Tibial nerve (tissue), 4 donors: ENCODE data around the gene BAIAP2L2. TPM values are rescaled to one million over a fixed set of nuclear protein-coding genes. Genes with fewer than 3 reads are reported as not detected.

Experiments used
- DNase-seq, 2 donors: peaks; one replicate each; pipeline ENCODE4 v3.0.0-alpha.2; 2019; ENCODE audit warnings: low spot score in 2 of 2
- H3K27ac ChIP-seq, 4 donors: fragments of 200-600 bp; sonication (generic) in 3 of 4; one replicate each; pipeline ENCODE4 v1.5.1; 2017 to 2019; ENCODE audit warnings: mild to moderate bottlenecking in 1 of 4
- H3K27me3 ChIP-seq, 2 donors: fragments of 200-600 bp; sonication (generic) in 1 of 2; one replicate each; pipeline versions ENCODE4 v1.5.1 to v1.6.0; 2017 to 2019
- H3K36me3 ChIP-seq, 3 donors: fragments of 200-600 bp; sonication (generic); one replicate each; pipeline ENCODE4 v1.5.1; 2018 to 2019
- H3K4me1 ChIP-seq, 4 donors: fragments of 200-600 bp; sonication (generic) in 3 of 4; one replicate each; pipeline ENCODE4 v1.5.1; 2017 to 2019
- H3K4me3 ChIP-seq, 4 donors: fragments of 200-600 bp; sonication (generic) in 3 of 4; one replicate each; pipeline ENCODE4 v1.5.1; 2017 to 2019; ENCODE audit warnings: mild to moderate bottlenecking in 1 of 4, moderate library complexity in 1 of 4
- H3K9me3 ChIP-seq, 4 donors: fragments of 200-600 bp; sonication (generic) in 3 of 4; one replicate each; pipeline ENCODE4 v1.5.1; 2017 to 2019
- CTCF ChIP-seq, 5 experiments: fragments of 200-600 bp in 3 of 5; fragments of 450-650 bp in 2 of 5; sonication (generic) in 3 of 5; IDR thresholded peaks; one replicate each; pipeline ENCODE4 v1.5.1; 2016 to 2019; ENCODE audit warnings: antibody characterized with exemption in 5 of 5, mild to moderate bottlenecking in 3 of 5, moderate library complexity in 2 of 5
- EP300 ChIP-seq, 2 donors: sonication (generic); formaldehyde crosslinking; IDR thresholded peaks; one replicate each; pipeline ENCODE4 v1.6.1; 2017; ENCODE audit warnings: antibody characterized with exemption in 2 of 2, mild to moderate bottlenecking in 1 of 2
- POLR2A ChIP-seq, 2 donors: fragments of 450-650 bp; IDR thresholded peaks; one replicate each; pipeline ENCODE4 v1.6.1; 2017; ENCODE audit warnings: antibody characterized with exemption in 2 of 2, mild to moderate bottlenecking in 2 of 2, moderate library complexity in 2 of 2
- WGBS, 2 donors: methylation state at CpG; one replicate each; pipeline ENCODE4 v1.1.5; 2018; 5-methylcytosine and 5-hydroxymethylcytosine counted together
- total RNA-seq, 4 donors: library from RNA; depleted of rRNA; stranded (reverse); fragments of >200 nt; gene quantifications; one replicate each; pipeline ENCODE4 v1.1.0, GENCODE V29; 2016

The BAIAP2L2 gene
- total RNA-seq, 4 donors from 2014 or later, result 1.3 to 2.7 (median 2.1) TPM; not detected in 1

GRCh38 chr22:38106814-38107578 lies 3.5 kb downstream of the BAIAP2L2 start:
- TF ChIP-seq CTCF (IDR thresholded peaks at IDR 0.05), result no peak
- Histone ChIP-seq H3K9me3 (no peaks in the 10 kb centered on the region), H3K27me3 (no peaks in the 10 kb centered on the region), H3K27ac (peak overlapping the region in 3 of 4 donors; percentile 10 to 55 (median 17)), H3K36me3 (peaks cover 0 to 7% (median 0%) of the 10 kb centered on the region in 3 donors), H3K4me1 (peaks cover 0 to 32% (median 10%) of the 10 kb centered on the region in 4 donors), H3K4me3 (no peak overlapping the region)
- 66 to 82% methylated on average over 17 of the region's 17 CpGs for WGBS, 2 donors
- no peak for DNase-seq

- H3K4me3 ChIP-seq, result no peak overlapping the region
- TF ChIP-seq EP300 (IDR thresholded peaks at IDR 0.05) (no peak), POLR2A (IDR thresholded peaks at IDR 0.05) (no peak), CTCF (IDR thresholded peaks at IDR 0.05) (peak in 2 of 5 experiments; percentile 11 to 13)
- 66 to 75% methylated on average over 6 of the region's 6 CpGs for WGBS, 2 donors
Observed at GRCh38 chr22:38104084-38104483, 6.4 kb downstream of the BAIAP2L2 start.

GRCh38 chr22:38103641-38104040 lies 6.8 kb downstream of the BAIAP2L2 start:
- Histone ChIP-seq H3K9me3 (no peaks in the 10 kb centered on the region), H3K4me3 (no peak overlapping the region), H3K27ac (no peak overlapping the region), H3K4me1 (peaks cover 0 to 14% (median 6%) of the 10 kb centered on the region in 4 donors), H3K27me3 (no peaks in the 10 kb centered on the region), H3K36me3 (no peaks in the 10 kb centered on the region)
- WGBS, 2 donors, result 76 to 77% methylated on average over 8 of the region's 8 CpGs
- no peak for DNase-seq
- TF ChIP-seq EP300 (IDR thresholded peaks at IDR 0.05) (no peak), CTCF (IDR thresholded peaks at IDR 0.05) (no peak), POLR2A (IDR thresholded peaks at IDR 0.05) (no peak)

More at GRCh38 chr22:38104084-38104483, 6.4 kb downstream of the BAIAP2L2 start:
- Histone ChIP-seq H3K27ac (no peak overlapping the region), H3K36me3 (no peaks in the 10 kb centered on the region), H3K9me3 (no peaks in the 10 kb centered on the region), H3K4me1 (peaks cover 0 to 14% (median 6%) of the 10 kb centered on the region in 4 donors), H3K27me3 (no peaks in the 10 kb centered on the region)
- no peak for DNase-seq

DNA sequence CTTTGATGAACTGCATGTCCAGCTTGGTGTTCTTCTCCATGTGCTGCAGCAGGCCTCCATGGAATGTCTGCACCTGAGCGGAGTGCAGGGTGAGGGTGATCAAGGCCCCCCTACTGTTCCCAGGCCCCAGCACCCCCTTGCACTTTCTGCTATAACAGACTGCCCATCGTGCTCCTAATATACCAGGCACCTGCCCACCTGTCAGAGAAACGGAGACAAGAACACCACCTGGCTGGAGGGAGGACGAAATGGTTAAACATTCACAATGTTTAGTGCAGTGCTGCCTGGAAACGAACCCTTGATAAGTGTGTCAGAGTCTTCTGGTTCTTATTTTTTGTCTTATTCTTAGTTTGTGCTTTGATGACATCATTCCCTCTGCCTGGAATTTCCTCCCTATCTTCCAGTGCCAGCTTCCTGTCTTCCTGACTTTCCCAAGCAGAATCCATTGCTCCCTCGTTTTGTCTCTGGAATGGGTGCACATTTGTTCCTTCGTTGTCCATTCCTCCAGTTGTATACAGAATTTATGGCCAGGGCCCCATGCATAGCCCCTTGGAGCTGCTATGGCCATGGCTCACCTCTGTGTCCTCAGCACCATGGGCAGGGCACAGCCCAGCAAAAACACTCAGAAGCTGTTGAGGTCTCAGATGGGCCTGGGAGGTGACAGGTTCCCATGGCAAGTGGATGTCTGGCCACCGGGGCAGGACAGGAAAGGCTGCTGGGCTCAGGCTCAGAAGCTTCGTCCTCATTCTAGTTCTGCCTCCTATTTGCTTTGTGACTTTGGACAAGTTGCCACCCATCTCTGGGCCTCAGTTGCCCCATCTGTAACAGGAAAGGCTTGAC lies 11.9 kb downstream of the BAIAP2L2 start:
- peaks cover 0 to 13% (median 0%) of the 10 kb centered on the region in 4 donors for H3K4me1 ChIP-seq
- TF ChIP-seq EP300 (IDR thresholded peaks at IDR 0.05), result no peak
- H3K4me3 ChIP-seq, result no peak overlapping the region
- DNase-seq, result no peak
- 54 to 55% methylated on average over 8 to 9 of the region's 9 CpGs for WGBS, 2 donors
- no peaks in the 10 kb centered on the region for H3K36me3 ChIP-seq
- no peak overlapping the region for H3K27ac ChIP-seq
- no peaks in the 10 kb centered on the region for H3K9me3 ChIP-seq
- H3K27me3 ChIP-seq, result no peaks in the 10 kb centered on the region

DNA sequence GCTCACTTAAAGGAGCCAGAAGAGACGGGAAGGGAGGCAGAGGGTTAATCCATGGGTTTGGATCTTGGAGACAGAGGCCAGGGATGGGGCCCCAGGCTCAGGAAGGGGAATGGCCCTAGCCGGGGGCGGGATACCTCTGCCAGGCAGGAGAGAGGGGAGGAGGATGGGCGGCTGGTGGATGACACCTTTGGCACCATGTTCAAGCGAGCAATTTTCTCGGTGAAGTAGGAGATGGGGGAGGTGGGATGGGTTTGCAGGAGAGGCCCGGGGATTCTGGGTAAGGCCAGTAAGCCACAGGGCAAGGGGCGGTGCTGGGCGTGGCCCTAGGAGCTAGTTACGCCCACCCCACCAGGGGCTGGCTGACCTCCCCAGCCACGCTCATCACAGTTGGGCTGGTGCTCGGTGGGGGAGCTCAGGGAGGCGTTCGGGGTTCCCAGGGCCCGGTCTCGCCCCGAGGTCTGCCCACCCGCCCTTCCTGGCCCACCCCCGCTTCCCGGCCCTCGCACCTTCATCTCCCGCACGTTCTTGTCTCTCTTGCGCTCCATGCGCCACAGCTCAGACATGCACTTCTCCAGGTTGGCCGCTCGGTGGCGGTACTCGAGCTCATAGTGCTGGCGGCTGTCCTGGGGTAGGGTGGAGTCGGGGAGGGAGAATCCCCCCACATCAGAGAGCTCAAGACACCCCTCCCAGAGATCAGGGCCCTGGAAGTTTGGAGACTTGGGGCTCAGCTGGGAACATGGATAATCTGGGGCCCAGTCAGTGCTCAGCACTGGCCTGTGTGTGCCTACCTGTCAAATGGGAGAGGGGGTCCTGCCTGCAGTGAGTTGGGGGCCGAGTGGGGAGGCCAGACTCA lies 12.7 kb downstream of the BAIAP2L2 start:
- Histone ChIP-seq H3K27ac (no peak overlapping the region), H3K4me1 (peaks cover 0 to 13% (median 0%) of the 10 kb centered on the region in 4 donors), H3K36me3 (peaks cover 0 to 6% (median 0%) of the 10 kb centered on the region in 3 donors), H3K27me3 (no peaks in the 10 kb centered on the region), H3K4me3 (no peak overlapping the region), H3K9me3 (no peaks in the 10 kb centered on the region)
- 33 to 43% methylated on average over 32 of the region's 32 CpGs for WGBS, 2 donors
- DNase-seq, result no peak
- TF ChIP-seq CTCF (IDR thresholded peaks at IDR 0.05) (peak in 4 of 5 experiments; percentile 9 to 35 (median 15)), EP300 (IDR thresholded peaks at IDR 0.05) (no peak), POLR2A (IDR thresholded peaks at IDR 0.05) (no peak)
